HG02852 (cell line): ENCODE data around the gene KIRREL3.

Experiments
- ATAC-seq: cut with Tn5 transposase; IDR thresholded peaks from one replicate; pipeline ENCODE4 v1.9.1; 2021; ENCODE audit warnings: mild to moderate bottlenecking, moderate library complexity; ENCODE audit not compliant: unreplicated experiment

The KIRREL3 gene

GRCh38 chr11:126589492-126589803 is 411.1 kb downstream of the KIRREL3 start:
- no peak for ATAC-seq

- ATAC-seq: no peak
Measured at GRCh38 chr11:126588630-126589491, 411.7 kb downstream of the KIRREL3 start.

- no peak for ATAC-seq
Measured at GRCh38 chr11:126587541-126587940, 413.0 kb downstream of the KIRREL3 start.

- ATAC-seq: no peak
Measured at GRCh38 chr11:126585774-126586491, 414.6 kb downstream of the KIRREL3 start.

GRCh38 chr11:126585388-126585773 is 415.2 kb downstream of the KIRREL3 start:
- no peak for ATAC-seq

- no peak for ATAC-seq
Measured at GRCh38 chr11:126583594-126584427, 416.8 kb downstream of the KIRREL3 start.

- ATAC-seq: no peak
Measured at GRCh38 chr11:126583101-126583500, 417.5 kb downstream of the KIRREL3 start.

- ATAC-seq: no peak
Measured at GRCh38 chr11:126581871-126582648, 418.5 kb downstream of the KIRREL3 start.

- ATAC-seq: no peak
Measured at GRCh38 chr11:126578426-126578825, 422.1 kb downstream of the KIRREL3 start.

- no peak for ATAC-seq
Measured at GRCh38 chr11:126578021-126578420, 422.5 kb downstream of the KIRREL3 start.

- no peak for ATAC-seq
Measured at GRCh38 chr11:126575849-126576248, 424.7 kb downstream of the KIRREL3 start.

GRCh38 chr11:126573325-126573978 is 427.1 kb downstream of the KIRREL3 start:
- ATAC-seq: no peak

GRCh38 chr11:126570489-126570888 is 430.1 kb downstream of the KIRREL3 start:
- ATAC-seq: no peak

- ATAC-seq: no peak
Measured at GRCh38 chr11:126567419-126567818, 433.2 kb downstream of the KIRREL3 start.

GRCh38 chr11:126564566-126564965 is 436.0 kb downstream of the KIRREL3 start:
- ATAC-seq: no peak

- ATAC-seq: no peak
Measured at GRCh38 chr11:126561327-126561893, 439.2 kb downstream of the KIRREL3 start.

- no peak for ATAC-seq
Measured at GRCh38 chr11:126560221-126560620, 440.3 kb downstream of the KIRREL3 start.

- no peak for ATAC-seq
Measured at GRCh38 chr11:126548581-126549550, 451.7 kb downstream of the KIRREL3 start.

GRCh38 chr11:126547691-126548090 is 452.9 kb downstream of the KIRREL3 start:
- no peak for ATAC-seq
